Sigmoid colon (tissue), 4 donors: Measurements from ENCODE around the gene IAH1.

Experiments
- CTCF ChIP-seq, 4 experiments: fragments of 450-650 bp in 3 of 4; fragments of 200-600 bp in 1 of 4; IDR thresholded peaks; one replicate each; pipeline ENCODE4 v1.5.1; 2016 to 2019; ENCODE audit warnings: antibody characterized with exemption in 4 of 4, mild to moderate bottlenecking in 3 of 4, moderate library complexity in 2 of 4
- EP300 ChIP-seq, 4 donors: sonication (generic); formaldehyde crosslinking; IDR thresholded peaks; one replicate each; pipeline ENCODE4 v1.6.1; 2017; ENCODE audit warnings: antibody characterized with exemption in 4 of 4
- POLR2A ChIP-seq, 2 donors: fragments of 450-650 bp; IDR thresholded peaks; one replicate each; pipeline ENCODE4 v1.6.1; 2016; ENCODE audit warnings: antibody characterized with exemption in 2 of 2, mild to moderate bottlenecking in 2 of 2, moderate library complexity in 2 of 2
- POLR2AphosphoS5 ChIP-seq, 4 donors: sonication (generic); formaldehyde crosslinking; IDR thresholded peaks; one replicate each; pipeline ENCODE4 v1.6.1; 2017; ENCODE audit warnings: antibody characterized with exemption in 4 of 4

- TF ChIP-seq CTCF (IDR thresholded peaks at IDR 0.05), result no peak
- no peak for TF ChIP-seq POLR2A (IDR thresholded peaks at IDR 0.05)
- no peak for TF ChIP-seq EP300 (IDR thresholded peaks at IDR 0.05)
- no peak for TF ChIP-seq POLR2AphosphoS5 (IDR thresholded peaks at IDR 0.05)
Measured at GRCh38 chr2:9488583-9489547, 14.5 kb downstream of the IAH1 start.
